Skeletal muscle tissue (tissue), 4 donors: ENCODE data around the gene WFS1. TPM values are rescaled to one million over a fixed set of nuclear protein-coding genes. Genes with fewer than 3 reads are reported as not detected.

ENCODE experiments used
- H3K27ac ChIP-seq: one replicate; pipeline ENCODE4 v1.7.0; 2013; ENCODE audit warnings: mild to moderate bottlenecking, low read depth, low read length, inconsistent platforms
- H3K27me3 ChIP-seq, 3 donors: one replicate each; pipeline ENCODE4 v1.7.0; 2013; ENCODE audit warnings: low read length in 3 of 3; ENCODE audit not compliant: control insufficient read depth in 3 of 3, insufficient read depth in 3 of 3
- H3K36me3 ChIP-seq, 3 donors: one replicate each; pipeline ENCODE4 v1.7.0; 2013; ENCODE audit warnings: low read length in 3 of 3; ENCODE audit not compliant: control insufficient read depth in 3 of 3, insufficient read depth in 3 of 3
- H3K4me1 ChIP-seq, 3 donors: one replicate each; pipeline ENCODE4 v1.7.0; 2013; ENCODE audit warnings: low read length in 3 of 3, mild to moderate bottlenecking in 3 of 3; ENCODE audit not compliant: control insufficient read depth in 3 of 3, insufficient read depth in 3 of 3
- H3K4me3 ChIP-seq, 3 donors: one replicate each; pipeline ENCODE4 v1.7.0; 2013; ENCODE audit warnings: low read length in 3 of 3
- H3K9ac ChIP-seq, 3 donors: one replicate each; pipeline ENCODE4 v1.7.0; 2013; ENCODE audit warnings: low read length in 3 of 3, mild to moderate bottlenecking in 3 of 3, moderate library complexity in 2 of 3, low read depth in 1 of 3
- H3K9me3 ChIP-seq, 3 donors: one replicate each; pipeline ENCODE4 v1.7.0; 2013; ENCODE audit warnings: low read length in 3 of 3; ENCODE audit not compliant: control insufficient read depth in 3 of 3
- total RNA-seq: library from RNA; depleted of rRNA; stranded (reverse); fragments of >200 nt; gene quantifications from one replicate; pipeline ENCODE4 v1.2.3, GENCODE V29; 2014
- donor health status: Osteomylitis.

The WFS1 gene
- total RNA-seq, 1 donor from 2014 or later, result 11.0 TPM

GRCh38 chr4:6271206-6271605 lies 1.6 kb downstream of the WFS1 start:
- Histone ChIP-seq H3K9ac (peak overlapping the region in 2 of 3 donors; percentile 62 to 69), H3K4me3 (peak overlapping the region; percentile 26 to 59 (median 52)), H3K36me3 (no peaks in the 10 kb centered on the region), H3K9me3 (no peaks in the 10 kb centered on the region), H3K4me1 (peaks cover 37 to 42% (median 41%) of the 10 kb centered on the region in 3 donors), H3K27ac (no peak overlapping the region), H3K27me3 (no peaks in the 10 kb centered on the region)

GRCh38 chr4:6271701-6272465 lies 2.2 kb downstream of the WFS1 start:
- Histone ChIP-seq H3K9ac (peak overlapping the region in 2 of 3 donors; percentile 62 to 69), H3K9me3 (no peaks in the 10 kb centered on the region), H3K27me3 (no peaks in the 10 kb centered on the region), H3K4me3 (peak overlapping the region; percentile 23 to 52 (median 26)), H3K4me1 (peaks cover 41 to 45% (median 41%) of the 10 kb centered on the region in 3 donors), H3K27ac (no peak overlapping the region), H3K36me3 (no peaks in the 10 kb centered on the region)

GRCh38 chr4:6272863-6273660 lies 3.4 kb downstream of the WFS1 start:
- Histone ChIP-seq H3K4me3 (no peak overlapping the region), H3K4me1 (peaks cover 43 to 49% (median 49%) of the 10 kb centered on the region in 3 donors), H3K27ac (no peak overlapping the region), H3K9me3 (no peaks in the 10 kb centered on the region), H3K36me3 (peaks cover 0 to 4% (median 0%) of the 10 kb centered on the region in 3 donors), H3K27me3 (no peaks in the 10 kb centered on the region), H3K9ac (peak overlapping the region in 1 of 3 donors; percentile 40)

GRCh38 chr4:6273661-6273990 lies 4.0 kb downstream of the WFS1 start:
- peak overlapping the region in 1 of 3 donors; percentile 1 for H3K9ac ChIP-seq
- H3K9me3 ChIP-seq, result no peaks in the 10 kb centered on the region
- H3K36me3 ChIP-seq, result peaks cover 0 to 7% (median 3%) of the 10 kb centered on the region in 3 donors
- peaks cover 47 to 54% (median 53%) of the 10 kb centered on the region in 3 donors for H3K4me1 ChIP-seq
- no peaks in the 10 kb centered on the region for H3K27me3 ChIP-seq
- H3K4me3 ChIP-seq, result no peak overlapping the region
- no peak overlapping the region for H3K27ac ChIP-seq

GRCh38 chr4:6275351-6275750 lies 5.7 kb downstream of the WFS1 start:
- Histone ChIP-seq H3K4me3 (no peak overlapping the region), H3K9me3 (no peaks in the 10 kb centered on the region), H3K36me3 (peaks cover 0 to 9% (median 7%) of the 10 kb centered on the region in 3 donors), H3K27me3 (no peaks in the 10 kb centered on the region), H3K4me1 (peaks cover 43 to 50% (median 47%) of the 10 kb centered on the region in 3 donors), H3K27ac (no peak overlapping the region), H3K9ac (no peak overlapping the region)

- Histone ChIP-seq H3K9ac (no peak overlapping the region), H3K27me3 (no peaks in the 10 kb centered on the region), H3K36me3 (peaks cover 0 to 11% (median 7%) of the 10 kb centered on the region in 3 donors), H3K4me3 (no peak overlapping the region), H3K9me3 (no peaks in the 10 kb centered on the region), H3K27ac (no peak overlapping the region), H3K4me1 (peaks cover 36 to 42% (median 39%) of the 10 kb centered on the region in 3 donors)
Observed at GRCh38 chr4:6275898-6276806, 6.5 kb downstream of the WFS1 start.

- H3K27me3 ChIP-seq, result no peaks in the 10 kb centered on the region
- no peak overlapping the region for H3K9ac ChIP-seq
- H3K4me3 ChIP-seq, result no peak overlapping the region
- peaks cover 25 to 38% (median 28%) of the 10 kb centered on the region in 3 donors for H3K4me1 ChIP-seq
- H3K9me3 ChIP-seq, result no peaks in the 10 kb centered on the region
- no peak overlapping the region for H3K27ac ChIP-seq
- H3K36me3 ChIP-seq, result peaks cover 0 to 11% (median 10%) of the 10 kb centered on the region in 3 donors
Observed at GRCh38 chr4:6277139-6277802, 7.6 kb downstream of the WFS1 start.

GRCh38 chr4:6277935-6278800 lies 8.5 kb downstream of the WFS1 start:
- Histone ChIP-seq H3K9ac (peak overlapping the region in 1 of 3 donors; percentile 33), H3K27ac (no peak overlapping the region), H3K4me1 (peaks cover 17 to 30% (median 21%) of the 10 kb centered on the region in 3 donors), H3K4me3 (no peak overlapping the region), H3K9me3 (no peaks in the 10 kb centered on the region), H3K27me3 (no peaks in the 10 kb centered on the region), H3K36me3 (peaks cover 0 to 15% (median 10%) of the 10 kb centered on the region in 3 donors)
